Heart left ventricle (tissue), 16 donors: ENCODE data around the gene REEP5. TPM values are rescaled to one million over a fixed set of nuclear protein-coding genes. Genes with fewer than 3 reads are reported as not detected.

Source experiments
- ATAC-seq, 4 donors: fragments of 200-7000 bp; cut with Tn5 transposase; one replicate each; pipeline ENCODE4 v1.9.1; 2020 to 2022; ENCODE audit warnings: moderate library complexity in 4 of 4, mild to moderate bottlenecking in 3 of 4, moderate number of reproducible peaks in 1 of 4
- DNase-seq, 5 donors: peaks; one replicate each; pipeline ENCODE4 v3.0.0-alpha.2; 2020
- H3K27ac ChIP-seq, 12 donors: fragments of 200-600 bp; sonication (generic) in 4 of 12; one replicate each; pipeline versions ENCODE4 v1.5.0 to v1.8.0; 2016 to 2022; ENCODE audit warnings: mild to moderate bottlenecking in 2 of 12
- H3K27me3 ChIP-seq, 9 donors: fragments of 200-600 bp; sonication (generic) in 2 of 9; one replicate each; pipeline versions ENCODE4 v1.5.1 to v1.8.0; 2016 to 2022; ENCODE audit warnings: mild to moderate bottlenecking in 3 of 9
- H3K36me3 ChIP-seq, 9 donors: fragments of 200-600 bp; sonication (generic) in 2 of 9; one replicate each; pipeline versions ENCODE4 v1.5.0 to v1.8.0; 2018 to 2022; ENCODE audit warnings: mild to moderate bottlenecking in 2 of 9
- H3K4me1 ChIP-seq, 12 donors: fragments of 200-600 bp; sonication (generic) in 4 of 12; one replicate each; pipeline versions ENCODE4 v1.5.0 to v1.8.0; 2016 to 2022; ENCODE audit warnings: mild to moderate bottlenecking in 3 of 12
- H3K4me3 ChIP-seq, 12 donors: fragments of 200-600 bp; sonication (generic) in 4 of 12; one replicate each; pipeline versions ENCODE4 v1.5.0 to v1.8.0; 2017 to 2022; ENCODE audit warnings: mild to moderate bottlenecking in 9 of 12, moderate library complexity in 4 of 12
- H3K9me3 ChIP-seq, 12 donors: fragments of 200-600 bp; sonication (generic) in 4 of 12; one replicate each; pipeline versions ENCODE4 v1.5.0 to v1.8.0; 2016 to 2022; ENCODE audit warnings: mild to moderate bottlenecking in 1 of 12
- POLR2A ChIP-seq, 2 donors: fragments of 450-650 bp; IDR thresholded peaks; one replicate each; pipeline ENCODE4 v1.6.1; 2017; ENCODE audit warnings: antibody characterized with exemption in 2 of 2, mild to moderate bottlenecking in 2 of 2, moderate library complexity in 2 of 2
- WGBS, 4 donors: extraction: QIAGEN DNeasy Blood & Tissue Kit in 2 of 4; methylation state at CpG; one replicate each; pipeline versions ENCODE4 v1.1.5 to v1.1.7; 2013 to 2018; 5-methylcytosine and 5-hydroxymethylcytosine counted together
- intact Hi-C, 10 donors: fragments of 100-400 bp; cut with DNase I; formaldehyde crosslinking; loops; one replicate each; pipeline versions ENCODE4 v1.11.1 to v1.14.2; 2022
- polyA plus RNA-seq, 2 donors: library from polyadenylated mRNA; stranded (reverse); fragments of 200-250 nt; gene quantifications; one replicate each; pipeline ENCODE4 v1.2.3, GENCODE V29; 2013
- total RNA-seq, 9 donors: library from RNA; depleted of rRNA in 2 of 9; stranded (reverse); fragments of >200 nt in 2 of 9; fragmentation: NEBNext Ultra II Directional in 3 of 9; extraction: Animal tissue kit (Norgen Biotek cat#: 25700) in 3 of 9; gene quantifications; one replicate each; pipeline versions ENCODE4 v1.1.0 to v1.2.4, GENCODE V29; 2016 to 2023
- TF ChIP-seq, protein P1 (sequence below), 12 donors: fragments of 200-600 bp; sonication (generic) in 4 of 12; IDR thresholded peaks; one replicate each; pipeline versions ENCODE4 v1.5.0 to v1.8.0; 2018 to 2022; ENCODE audit warnings: antibody characterized with exemption in 12 of 12, mild to moderate bottlenecking in 5 of 12
- donor health status: ischemic (EF 13 %, LVEDD 7.1; RV severe dilation, severe dysfunction).
- donor health status: healthy with polysubstance abuse.
- donor health status: DM: no; HTN: yes; CAD: no.
- donor health status: DM: no; HTN: no; CAD: no.
- donor health status: ischemic (EF 25% LVEDD 6.9; RV normal size, moderate dysfunction).
- donor health status: ischemic (EF 25% LVEDD 5.7; RV mildly dilated, moderate dysfunction).
- donor health status: healthy.
- donor health status: DM: yes; HTN: yes; CAD: no.
- donor health status: ischemic (EF 35%, LVEDD 5.7; RV mildly dilated, moderate dysfunction).
- donor health status: nonischemic (EF 11% LVEDD 7.7; RV severe dilation, severe dysfunction).
- donor health status: DM: yes; HTN: yes; CAD: no.
- donor health status: PGD.
- donor health status: ischemic (EF 29% LVEDD 5.4; RV normal size, mild dysfunction).
- donor health status: nonischemic (EF 23%, LVEDD 6.1; RV moderate dilation, normal function).

The REEP5 gene
- total and polyA plus RNA-seq, 11 donors = 93.5 to 187 (median 133) TPM

DNA sequence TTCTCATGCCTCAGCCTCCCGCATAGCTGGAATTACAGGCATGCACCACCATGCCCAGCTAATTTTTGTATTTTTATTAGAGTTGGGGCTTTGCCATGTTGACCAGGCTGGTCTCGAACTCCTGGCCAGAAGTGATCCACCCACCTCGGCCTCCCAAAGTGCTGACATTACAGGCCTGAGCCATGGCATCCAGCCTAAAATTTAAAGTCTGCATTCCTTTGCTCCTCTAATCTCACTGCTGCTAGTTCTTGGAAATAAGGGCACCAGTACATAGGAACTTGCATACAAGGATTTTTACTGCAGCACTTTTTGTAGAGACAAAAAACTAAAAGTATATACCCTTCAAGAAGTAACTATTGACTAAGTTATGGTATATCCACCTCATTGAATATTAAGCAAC is 34.6 kb upstream of the REEP5 start:
- Histone ChIP-seq H3K9me3 (no peaks in the 10 kb centered on the region), H3K4me3 (no peak overlapping the region), H3K27me3 (no peaks in the 10 kb centered on the region), H3K27ac (no peak overlapping the region), H3K36me3 (no peaks in the 10 kb centered on the region), H3K4me1 (peaks cover 0 to 39% (median 17%) of the 10 kb centered on the region in 12 donors)
- intact Hi-C loops = no loop called here
- 55 to 87% (median 69%) methylated on average over 3 of the region's 3 CpGs for WGBS, 4 donors
- DNase-seq = no peak
- TF ChIP-seq, protein P1, sequence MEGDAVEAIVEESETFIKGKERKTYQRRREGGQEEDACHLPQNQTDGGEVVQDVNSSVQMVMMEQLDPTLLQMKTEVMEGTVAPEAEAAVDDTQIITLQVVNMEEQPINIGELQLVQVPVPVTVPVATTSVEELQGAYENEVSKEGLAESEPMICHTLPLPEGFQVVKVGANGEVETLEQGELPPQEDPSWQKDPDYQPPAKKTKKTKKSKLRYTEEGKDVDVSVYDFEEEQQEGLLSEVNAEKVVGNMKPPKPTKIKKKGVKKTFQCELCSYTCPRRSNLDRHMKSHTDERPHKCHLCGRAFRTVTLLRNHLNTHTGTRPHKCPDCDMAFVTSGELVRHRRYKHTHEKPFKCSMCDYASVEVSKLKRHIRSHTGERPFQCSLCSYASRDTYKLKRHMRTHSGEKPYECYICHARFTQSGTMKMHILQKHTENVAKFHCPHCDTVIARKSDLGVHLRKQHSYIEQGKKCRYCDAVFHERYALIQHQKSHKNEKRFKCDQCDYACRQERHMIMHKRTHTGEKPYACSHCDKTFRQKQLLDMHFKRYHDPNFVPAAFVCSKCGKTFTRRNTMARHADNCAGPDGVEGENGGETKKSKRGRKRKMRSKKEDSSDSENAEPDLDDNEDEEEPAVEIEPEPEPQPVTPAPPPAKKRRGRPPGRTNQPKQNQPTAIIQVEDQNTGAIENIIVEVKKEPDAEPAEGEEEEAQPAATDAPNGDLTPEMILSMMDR (IDR thresholded peaks at IDR 0.05) = no peak
- TF ChIP-seq POLR2A (IDR thresholded peaks at IDR 0.05) = no peak
- ATAC-seq = no peak

DNA sequence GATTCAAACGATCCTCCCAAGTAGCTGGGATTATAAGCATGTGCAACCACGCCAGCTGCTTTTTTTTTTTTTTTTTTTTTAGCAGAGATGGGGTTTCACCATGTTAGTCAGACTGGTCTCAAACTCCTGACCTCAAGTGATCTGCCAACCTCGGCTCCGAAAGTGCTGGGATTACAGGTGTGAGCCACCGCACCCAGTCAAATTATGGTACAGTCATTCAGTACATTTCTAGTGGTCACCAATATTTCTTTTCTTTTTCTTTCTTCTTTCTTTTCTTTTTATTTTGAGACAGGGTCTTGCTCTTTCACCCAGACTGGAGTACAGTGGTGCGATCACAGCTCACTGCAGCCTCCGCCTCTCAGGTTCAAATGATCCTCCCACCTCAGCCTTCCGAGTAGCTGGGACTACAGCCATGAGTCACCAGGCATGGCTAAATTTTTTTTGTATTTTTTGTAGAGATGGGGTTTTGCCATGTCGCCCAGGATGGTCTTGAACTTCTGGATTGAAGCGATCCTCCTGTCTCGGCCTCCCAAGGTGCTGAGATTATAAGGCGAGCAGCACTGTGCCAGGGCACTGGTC is 29.2 kb upstream of the REEP5 start:
- intact Hi-C loops = no loop called here
- no peaks in the 10 kb centered on the region for H3K36me3 ChIP-seq
- TF ChIP-seq, protein P1 (IDR thresholded peaks at IDR 0.05) = no peak
- TF ChIP-seq POLR2A (IDR thresholded peaks at IDR 0.05) = no peak
- H3K4me3 ChIP-seq = no peak overlapping the region
- H3K27ac ChIP-seq = no peak overlapping the region
- H3K9me3 ChIP-seq = no peaks in the 10 kb centered on the region
- no peak for DNase-seq
- no peaks in the 10 kb centered on the region for H3K27me3 ChIP-seq
- ATAC-seq = no peak
- H3K4me1 ChIP-seq = peaks cover 0 to under 1% (median 0%) of the 10 kb centered on the region in 12 donors
- WGBS, 4 donors = 93 to 97% (median 96%) methylated on average over 12 of the region's 12 CpGs

DNA sequence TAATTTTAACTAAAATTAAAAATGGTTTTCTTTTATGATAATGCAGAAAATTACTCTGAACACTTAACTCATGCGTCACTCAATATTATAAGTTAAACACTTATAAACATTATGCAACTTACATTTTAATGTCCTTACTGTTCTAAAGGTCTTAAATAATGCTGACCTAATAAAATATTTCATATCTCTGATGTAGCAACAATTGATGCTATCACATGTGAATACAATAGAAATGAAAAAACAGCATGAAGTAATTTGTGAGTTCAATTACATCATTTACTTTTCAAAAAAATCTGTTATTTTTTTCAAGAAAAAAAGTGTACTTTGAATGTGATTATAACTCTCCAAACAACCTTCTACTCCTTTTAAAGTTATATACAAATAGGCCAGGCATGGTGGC is 26.4 kb upstream of the REEP5 start:
- WGBS, 4 donors = 96 to 97% (median 97%) methylated on average over 1 of the region's 1 CpG

DNA sequence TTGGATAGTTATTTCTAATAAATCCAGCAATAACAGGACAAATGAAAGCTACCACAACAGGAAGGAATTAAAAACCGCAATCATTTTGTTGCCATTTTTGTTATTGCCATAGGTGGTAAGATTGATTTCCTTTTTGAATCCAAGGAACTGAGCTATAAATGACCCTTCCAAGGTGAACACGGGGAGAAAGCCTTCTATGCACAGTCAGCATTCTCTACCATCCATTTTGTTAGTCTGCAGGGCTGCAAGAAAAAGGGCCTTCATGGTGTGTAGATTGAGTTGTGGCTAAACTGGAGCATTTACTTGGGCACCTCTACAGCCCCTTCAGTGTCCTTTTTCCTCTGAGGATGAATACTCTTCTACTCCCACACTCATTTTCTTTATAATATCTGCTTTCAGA is 18.6 kb upstream of the REEP5 start:
- Histone ChIP-seq H3K9me3 (no peaks in the 10 kb centered on the region), H3K27ac (no peak overlapping the region), H3K36me3 (no peaks in the 10 kb centered on the region), H3K27me3 (no peaks in the 10 kb centered on the region), H3K4me1 (no peaks in the 10 kb centered on the region), H3K4me3 (no peak overlapping the region)
- ATAC-seq (no peak), DNase-seq (no peak)
- 63 to 70% (median 66%) methylated on average over 2 of the region's 2 CpGs for WGBS, 4 donors
- TF ChIP-seq, protein P1 (IDR thresholded peaks at IDR 0.05) = no peak
- TF ChIP-seq POLR2A (IDR thresholded peaks at IDR 0.05) = no peak
- intact Hi-C loops = no loop called here

More for the DNA sequence above, 26.4 kb upstream of the REEP5 start:
- Histone ChIP-seq H3K4me1 (no peaks in the 10 kb centered on the region), H3K36me3 (no peaks in the 10 kb centered on the region), H3K9me3 (no peaks in the 10 kb centered on the region), H3K4me3 (no peak overlapping the region), H3K27me3 (no peaks in the 10 kb centered on the region), H3K27ac (no peak overlapping the region)
- intact Hi-C loops = no loop called here
- TF ChIP-seq POLR2A (IDR thresholded peaks at IDR 0.05) = no peak
- TF ChIP-seq, protein P1 (IDR thresholded peaks at IDR 0.05) = no peak
- no peak for DNase-seq
- ATAC-seq = no peak
